Osteocyte (in vitro differentiated cells): ENCODE data around the gene CTNNA2. TPM values are rescaled to one million over a fixed set of nuclear protein-coding genes. Genes with fewer than 3 reads are reported as not detected.

Source experiments
- DNase-seq: peaks from one replicate; pipeline ENCODE4 v3.0.0; 2021; ENCODE audit warnings: mixed read lengths; ENCODE audit not compliant: unreplicated experiment; ENCODE audit errors: extremely low spot score
- H3K27ac Mint-ChIP-seq: one replicate; pipeline ENCODE4 v1.8.0; 2021; ENCODE audit warnings: mild to moderate bottlenecking, mixed read lengths; ENCODE audit not compliant: unreplicated experiment
- H3K27me3 Mint-ChIP-seq: one replicate; pipeline ENCODE4 v1.8.0; 2021; ENCODE audit warnings: mixed read lengths; ENCODE audit not compliant: unreplicated experiment
- H3K36me3 Mint-ChIP-seq: one replicate; pipeline ENCODE4 v1.8.0; 2021; ENCODE audit warnings: mixed read lengths; ENCODE audit not compliant: unreplicated experiment
- H3K4me1 Mint-ChIP-seq: one replicate; pipeline ENCODE4 v1.8.0; 2021; ENCODE audit warnings: mixed read lengths; ENCODE audit not compliant: unreplicated experiment
- H3K4me3 Mint-ChIP-seq: one replicate; pipeline ENCODE4 v1.8.0; 2021; ENCODE audit warnings: mild to moderate bottlenecking, moderate library complexity, mixed read lengths; ENCODE audit not compliant: unreplicated experiment
- H3K9me3 Mint-ChIP-seq: one replicate; pipeline ENCODE4 v1.8.0; 2021; ENCODE audit warnings: mixed read lengths; ENCODE audit not compliant: unreplicated experiment
- total RNA-seq: library from RNA; stranded (reverse); gene quantifications from 2 replicates; pipeline ENCODE4 v1.2.1, GENCODE V29; 2021
- TF ChIP-seq, protein P1 (sequence below): fragments of 200-600 bp; sonication (generic); IDR thresholded peaks from 2 replicates; pipeline ENCODE4 v1.5.0; 2021; ENCODE audit warnings: antibody characterized with exemption, mild to moderate bottlenecking, moderate library complexity

CTNNA2 gene
- total RNA-seq, 1 donor from 2014 or later = not detected

DNA sequence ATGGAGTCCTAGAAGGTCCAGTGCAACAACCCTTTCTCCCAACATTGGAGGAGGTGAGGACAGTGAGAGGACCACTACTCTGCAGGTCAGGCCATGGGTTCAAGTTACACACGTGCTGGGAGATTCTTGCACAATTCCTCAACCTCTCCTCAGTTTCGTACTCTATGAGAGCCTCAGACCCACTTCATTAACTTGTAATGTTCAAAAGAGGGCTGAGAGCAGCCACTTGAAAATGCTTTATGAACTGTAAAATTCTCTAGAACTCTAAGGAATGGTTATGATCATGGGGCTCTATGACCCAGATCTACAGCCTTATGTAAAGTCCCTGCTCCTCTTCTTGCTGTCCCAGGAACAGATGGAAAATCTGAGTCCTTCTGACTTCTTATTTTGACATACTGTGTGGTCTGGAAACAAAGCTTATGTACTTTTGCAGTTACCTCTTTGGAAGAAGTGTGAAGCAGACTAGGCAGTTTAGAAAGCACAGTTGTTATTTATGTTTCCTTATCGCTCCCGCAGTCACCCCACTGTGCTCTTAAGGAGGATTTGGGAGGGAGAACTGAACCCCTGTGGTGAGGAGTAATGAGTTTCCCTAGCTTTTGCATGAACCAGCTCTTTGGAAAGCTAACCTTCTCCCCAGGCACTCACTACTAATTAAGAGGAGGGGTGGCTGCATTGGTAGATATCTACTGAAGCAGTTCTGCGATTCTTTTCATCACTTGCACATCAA is 495.1 kb downstream of the CTNNA2 start:
- no peak overlapping the region for H3K27ac Mint-ChIP-seq
- H3K27me3 Mint-ChIP-seq = no peaks in the 10 kb centered on the region
- no peaks in the 10 kb centered on the region for H3K36me3 Mint-ChIP-seq
- TF ChIP-seq, protein P1, sequence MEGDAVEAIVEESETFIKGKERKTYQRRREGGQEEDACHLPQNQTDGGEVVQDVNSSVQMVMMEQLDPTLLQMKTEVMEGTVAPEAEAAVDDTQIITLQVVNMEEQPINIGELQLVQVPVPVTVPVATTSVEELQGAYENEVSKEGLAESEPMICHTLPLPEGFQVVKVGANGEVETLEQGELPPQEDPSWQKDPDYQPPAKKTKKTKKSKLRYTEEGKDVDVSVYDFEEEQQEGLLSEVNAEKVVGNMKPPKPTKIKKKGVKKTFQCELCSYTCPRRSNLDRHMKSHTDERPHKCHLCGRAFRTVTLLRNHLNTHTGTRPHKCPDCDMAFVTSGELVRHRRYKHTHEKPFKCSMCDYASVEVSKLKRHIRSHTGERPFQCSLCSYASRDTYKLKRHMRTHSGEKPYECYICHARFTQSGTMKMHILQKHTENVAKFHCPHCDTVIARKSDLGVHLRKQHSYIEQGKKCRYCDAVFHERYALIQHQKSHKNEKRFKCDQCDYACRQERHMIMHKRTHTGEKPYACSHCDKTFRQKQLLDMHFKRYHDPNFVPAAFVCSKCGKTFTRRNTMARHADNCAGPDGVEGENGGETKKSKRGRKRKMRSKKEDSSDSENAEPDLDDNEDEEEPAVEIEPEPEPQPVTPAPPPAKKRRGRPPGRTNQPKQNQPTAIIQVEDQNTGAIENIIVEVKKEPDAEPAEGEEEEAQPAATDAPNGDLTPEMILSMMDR = no peak
- no peaks in the 10 kb centered on the region for H3K9me3 Mint-ChIP-seq
- no peak overlapping the region for H3K4me3 Mint-ChIP-seq
- DNase-seq = no peak
- no peaks in the 10 kb centered on the region for H3K4me1 Mint-ChIP-seq

DNA sequence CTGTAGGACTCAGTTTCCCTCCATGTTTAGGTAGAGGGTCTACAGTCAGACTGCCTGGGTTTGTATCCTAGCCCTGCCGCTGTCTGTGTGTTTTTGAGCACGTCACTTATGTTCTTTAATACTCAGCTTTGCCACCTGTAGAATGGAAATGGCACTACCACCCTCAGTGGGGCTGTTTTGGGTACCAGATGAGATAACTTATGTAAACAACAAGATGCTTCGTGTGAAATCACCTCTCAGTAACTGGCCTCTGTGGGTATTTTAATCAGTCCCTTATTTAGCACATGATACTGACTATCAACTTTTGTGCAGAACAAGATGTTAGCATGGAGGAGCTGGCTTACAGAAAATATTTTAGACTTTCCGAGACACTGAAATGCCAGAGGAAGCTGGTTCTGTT is 495.7 kb downstream of the CTNNA2 start:
- H3K9me3 Mint-ChIP-seq = peaks cover 5% of the 10 kb centered on the region
- no peak for DNase-seq
- no peak overlapping the region for H3K4me3 Mint-ChIP-seq
- H3K27ac Mint-ChIP-seq = no peak overlapping the region
- TF ChIP-seq, protein P1 = no peak
- H3K4me1 Mint-ChIP-seq = no peaks in the 10 kb centered on the region
- no peaks in the 10 kb centered on the region for H3K27me3 Mint-ChIP-seq
- H3K36me3 Mint-ChIP-seq = no peaks in the 10 kb centered on the region

DNA sequence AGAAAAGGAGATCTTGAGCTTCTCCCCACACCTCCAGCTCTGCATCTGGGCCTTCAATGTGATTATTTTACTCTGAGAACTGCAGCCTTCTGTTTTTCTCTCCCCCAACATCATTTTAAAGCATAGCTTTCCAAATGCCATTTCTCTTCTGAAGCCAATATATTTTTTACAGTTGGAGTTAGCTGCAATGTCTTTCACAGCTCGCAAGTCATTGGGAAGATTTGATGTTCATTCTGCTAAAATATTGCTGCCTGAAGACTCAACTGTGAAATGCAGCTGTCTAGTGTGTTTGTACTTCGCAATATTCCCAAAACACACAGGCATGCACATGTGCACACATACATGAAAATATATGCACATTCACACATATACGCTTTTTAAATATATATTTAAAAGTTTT is 496.4 kb downstream of the CTNNA2 start:
- Mint-ChIP-seq H3K27ac (no peak overlapping the region), H3K9me3 (peaks cover 6% of the 10 kb centered on the region), H3K36me3 (no peaks in the 10 kb centered on the region), H3K4me3 (no peak overlapping the region), H3K4me1 (no peaks in the 10 kb centered on the region), H3K27me3 (no peaks in the 10 kb centered on the region)
- TF ChIP-seq, protein P1 = no peak
- DNase-seq = no peak

DNA sequence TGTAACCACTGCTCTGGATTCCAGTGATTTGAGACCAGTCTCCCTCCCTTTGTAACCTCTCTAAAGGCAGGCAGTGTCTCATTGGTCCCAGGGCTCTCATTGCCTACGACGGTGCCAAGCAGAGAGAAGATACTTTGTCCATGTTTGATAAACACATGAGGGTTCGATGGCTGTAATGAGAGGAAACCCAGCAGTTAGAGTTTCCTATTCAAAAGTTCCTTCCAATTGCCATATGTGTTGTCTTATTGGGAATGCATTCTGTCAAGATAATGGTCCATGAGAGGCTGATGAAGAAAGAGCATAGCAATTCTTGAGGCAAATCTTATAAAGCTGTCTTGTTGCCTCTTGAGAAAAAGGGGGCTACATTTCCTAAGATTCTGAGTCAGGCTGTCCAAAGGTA is 499.2 kb downstream of the CTNNA2 start:
- Mint-ChIP-seq H3K27ac (no peak overlapping the region), H3K27me3 (no peaks in the 10 kb centered on the region), H3K4me1 (no peaks in the 10 kb centered on the region), H3K36me3 (no peaks in the 10 kb centered on the region), H3K4me3 (no peak overlapping the region), H3K9me3 (peaks cover 6% of the 10 kb centered on the region)
- TF ChIP-seq, protein P1 = no peak
- no peak for DNase-seq

DNA sequence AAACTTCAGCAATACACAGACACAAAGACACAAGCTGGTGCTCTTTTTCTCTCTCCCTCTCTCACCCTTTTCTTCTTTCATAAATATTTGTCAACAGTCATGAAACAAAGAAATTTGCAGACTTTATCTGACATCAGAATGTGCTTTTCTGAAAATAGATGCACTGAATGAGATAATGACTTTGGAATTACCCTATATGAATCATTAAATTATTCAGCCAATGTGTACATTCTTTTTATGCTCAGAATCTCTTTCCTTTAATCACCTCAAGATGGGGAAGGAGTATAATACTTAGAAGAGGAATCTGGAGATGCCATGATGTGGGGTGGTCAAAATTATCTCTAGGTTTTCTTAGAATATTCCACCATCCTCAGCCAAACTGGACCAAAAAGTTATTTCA is 501.8 kb downstream of the CTNNA2 start:
- Mint-ChIP-seq H3K27me3 (no peaks in the 10 kb centered on the region), H3K4me3 (no peak overlapping the region), H3K4me1 (no peaks in the 10 kb centered on the region), H3K9me3 (peaks cover 6% of the 10 kb centered on the region), H3K27ac (no peak overlapping the region), H3K36me3 (no peaks in the 10 kb centered on the region)
- TF ChIP-seq, protein P1 = no peak
- no peak for DNase-seq
